GM19467 (cell line): ENCODE measurements around the gene CADM2.
A peak's percentile ranks its signal among the peaks of the same experiment; 100 is the strongest.

Experiments
- ATAC-seq: cut with Tn5 transposase; IDR thresholded peaks from one replicate; pipeline ENCODE4 v1.9.1; 2021; ENCODE audit warnings: mild to moderate bottlenecking, moderate library complexity; ENCODE audit not compliant: unreplicated experiment

Gene CADM2

GRCh38 chr3:85539232-85539631 is 580.4 kb downstream of the CADM2 start:
- no peak for ATAC-seq

- no peak for ATAC-seq
Measured at GRCh38 chr3:85554153-85554552, 595.4 kb downstream of the CADM2 start.

- no peak for ATAC-seq
Measured at GRCh38 chr3:85560088-85560785, 601.4 kb downstream of the CADM2 start.

- ATAC-seq, result no peak
Measured at GRCh38 chr3:85567071-85567676, 608.4 kb downstream of the CADM2 start.

GRCh38 chr3:85570819-85571218 is 612.0 kb downstream of the CADM2 start:
- ATAC-seq, result no peak

GRCh38 chr3:85571835-85572234 is 613.0 kb downstream of the CADM2 start:
- ATAC-seq, result no peak

- no peak for ATAC-seq
Measured at GRCh38 chr3:85572426-85572825, 613.6 kb downstream of the CADM2 start.

- ATAC-seq, result no peak
Measured at GRCh38 chr3:85572978-85573377, 614.2 kb downstream of the CADM2 start.

GRCh38 chr3:85574006-85574705 is 615.4 kb downstream of the CADM2 start:
- ATAC-seq, result no peak

- ATAC-seq, result peak; percentile 86
Measured at GRCh38 chr3:85576091-85576690, 617.4 kb downstream of the CADM2 start.

GRCh38 chr3:85576697-85577200 is 618.0 kb downstream of the CADM2 start:
- ATAC-seq, result no peak

- no peak for ATAC-seq
Measured at GRCh38 chr3:85584779-85585356, 626.1 kb downstream of the CADM2 start.

- no peak for ATAC-seq
Measured at GRCh38 chr3:85586018-85586417, 627.2 kb downstream of the CADM2 start.

- no peak for ATAC-seq
Measured at GRCh38 chr3:85589145-85589544, 630.4 kb downstream of the CADM2 start.

- no peak for ATAC-seq
Measured at GRCh38 chr3:85591451-85591850, 632.7 kb downstream of the CADM2 start.

GRCh38 chr3:85592256-85592655 is 633.5 kb downstream of the CADM2 start:
- no peak for ATAC-seq

GRCh38 chr3:85594676-85595075 is 635.9 kb downstream of the CADM2 start:
- no peak for ATAC-seq

GRCh38 chr3:85603378-85603777 is 644.6 kb downstream of the CADM2 start:
- no peak for ATAC-seq

- ATAC-seq, result no peak
Measured at GRCh38 chr3:85604641-85605040, 645.9 kb downstream of the CADM2 start.

GRCh38 chr3:85605066-85605465 is 646.3 kb downstream of the CADM2 start:
- ATAC-seq, result no peak

- no peak for ATAC-seq
Measured at GRCh38 chr3:85626662-85627061, 667.9 kb downstream of the CADM2 start.
